CD4-positive, alpha-beta T cell (primary cell): ENCODE data around the gene GPRC5A. TPM values are rescaled to one million over a fixed set of nuclear protein-coding genes. Genes with fewer than 3 reads are reported as not detected.

Experiments
- ATAC-seq: fragments of 200-7000 bp; cut with Tn5 transposase; one replicate; pipeline ENCODE4 v1.10.0; 2022; ENCODE audit warnings: mild to moderate bottlenecking; ENCODE audit not compliant: poor library complexity
- CTCF ChIA-PET: fragments of 350-600 bp; sonication (Branson Sonifier 250); formaldehyde crosslinking; loops from one replicate; lab custom pipeline; 2021; ENCODE audit warnings: antibody characterized with exemption, inconsistent platforms; lab: Charles Lee
- POLR2A ChIA-PET: fragments of 350-600 bp; sonication (Branson Sonifier 250); formaldehyde crosslinking; loops from one replicate; lab custom pipeline; 2021; ENCODE audit warnings: antibody characterized with exemption, inconsistent platforms; lab: Charles Lee
- DNase-seq, 14 experiments: peaks; one replicate each; pipeline ENCODE4 v3.0.0-alpha.2; 2013 to 2020; ENCODE audit warnings: mixed read lengths in 2 of 14
- H3K27ac ChIP-seq, 2 donors: one replicate each; pipeline versions ENCODE4 v1.5.1 to v1.7.0; 2013; ENCODE audit warnings: low read length in 2 of 2, low read depth in 1 of 2, mild to moderate bottlenecking in 1 of 2
- H3K27me3 ChIP-seq, 2 experiments: 1 replicate in 1 of 2; 2 replicates in 1 of 2; pipeline versions ENCODE4 v1.6.1 to v1.7.0; 2013; ENCODE audit warnings: low read length in 2 of 2, control low read depth in 1 of 2, mild to moderate bottlenecking in 1 of 2, moderate library complexity in 1 of 2; ENCODE audit not compliant: insufficient read depth in 2 of 2, control insufficient read depth in 1 of 2
- H3K36me3 ChIP-seq: one replicate; pipeline ENCODE4 v1.6.1; 2013; ENCODE audit warnings: low read length, control low read depth; ENCODE audit not compliant: insufficient read depth
- H3K4me1 ChIP-seq: one replicate; pipeline ENCODE4 v1.6.1; 2013; ENCODE audit warnings: low read length, control low read depth; ENCODE audit not compliant: insufficient read depth
- H3K4me3 ChIP-seq: one replicate; pipeline ENCODE4 v1.5.1; 2013; ENCODE audit warnings: mild to moderate bottlenecking, low read length, moderate library complexity
- H3K9me3 ChIP-seq, 2 experiments: 1 replicate in 1 of 2; 2 replicates in 1 of 2; pipeline versions ENCODE4 v1.6.1 to v1.7.0; 2013; ENCODE audit warnings: low read length in 2 of 2, mild to moderate bottlenecking in 2 of 2, control low read depth in 1 of 2, moderate library complexity in 1 of 2; ENCODE audit not compliant: control insufficient read depth in 1 of 2, insufficient read depth in 1 of 2
- H3K27ac Mint-ChIP-seq: one replicate; pipeline ENCODE4 v1.8.0; 2020; ENCODE audit warnings: mixed read lengths
- H3K27me3 Mint-ChIP-seq: one replicate; pipeline ENCODE4 v1.8.0; 2021; ENCODE audit warnings: mixed read lengths
- H3K36me3 Mint-ChIP-seq: one replicate; pipeline ENCODE4 v1.8.0; 2021; ENCODE audit warnings: low read depth, mixed read lengths
- H3K4me1 Mint-ChIP-seq: one replicate; pipeline ENCODE4 v1.8.0; 2021; ENCODE audit warnings: low read depth, mixed read lengths
- H3K4me3 Mint-ChIP-seq: one replicate; pipeline ENCODE4 v1.8.0; 2020; ENCODE audit warnings: mild to moderate bottlenecking, mixed read lengths
- H3K9me3 Mint-ChIP-seq: one replicate; pipeline ENCODE4 v1.8.0; 2020; ENCODE audit warnings: mixed read lengths
- CTCF ChIP-seq: fragments of 200-600 bp; IDR thresholded peaks from one replicate; pipeline ENCODE4 v1.8.0; 2022; ENCODE audit warnings: antibody characterized with exemption, mild to moderate bottlenecking
- intact Hi-C, 2 experiments: fragments of 100-400 bp; cut with DNase I in 1 of 2; cut with micrococcal nuclease in 1 of 2; formaldehyde crosslinking; loops; one replicate each; pipeline versions ENCODE4 v1.15.1 to v1.9.0; 2023 to 2025; cut with DNase I, micrococcal nuclease
- total RNA-seq, 174 experiments: library from RNA in 2 of 174; stranded (reverse) in 2 of 174; gene quantifications; one replicate each; pipeline ENCODE4 v1.2.3 and lab custom pipeline; 2021 to 2026

The GPRC5A gene
- total RNA-seq, 2 experiments from 2014 or later, result 0.14 to 0.47 TPM

DNA sequence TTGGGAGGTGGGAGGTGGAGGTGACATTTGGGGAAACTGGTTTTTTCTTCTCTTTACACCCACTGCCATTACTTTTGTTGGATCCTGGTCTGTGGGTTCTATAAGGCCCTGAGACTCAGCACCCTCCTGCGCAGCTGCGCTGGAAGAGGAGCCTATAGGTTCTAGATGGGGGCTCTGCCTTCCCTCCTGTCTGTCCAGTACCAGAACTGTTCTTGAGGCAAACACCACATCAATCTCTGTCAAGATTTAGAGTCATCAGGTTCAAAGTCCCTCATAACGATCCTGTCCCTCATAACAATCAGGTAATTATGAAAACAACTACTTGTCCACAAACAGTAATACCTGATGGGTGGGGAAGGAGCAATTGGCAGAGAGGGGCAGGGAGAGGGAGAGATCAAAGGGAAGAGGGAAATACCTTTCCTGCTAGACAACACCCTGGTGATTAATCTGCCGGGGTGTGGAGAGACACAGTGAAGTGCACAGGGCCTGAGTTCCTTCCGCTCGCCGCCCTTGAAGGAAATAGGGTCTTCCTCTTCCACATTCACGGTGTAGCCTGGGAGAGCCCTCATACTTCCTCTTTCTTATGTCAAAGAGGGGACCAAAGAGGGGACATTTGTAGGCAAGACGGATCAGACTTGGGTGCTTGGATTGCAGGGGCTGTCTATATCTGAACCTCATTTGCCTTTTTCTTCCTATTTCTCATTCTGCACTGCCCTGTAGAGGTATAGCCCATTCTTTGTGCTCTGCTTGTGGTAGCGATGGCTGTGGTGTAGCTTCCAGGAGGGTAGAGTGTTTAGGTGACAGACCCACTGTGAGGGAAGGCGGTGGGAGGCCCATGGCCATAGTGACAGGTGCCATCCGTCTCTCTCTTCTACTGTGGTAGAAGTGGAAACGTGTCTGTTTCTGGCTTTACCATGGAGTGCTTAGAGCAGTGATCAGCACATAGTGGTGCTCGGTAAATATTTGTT, 12.6 kb downstream of the GPRC5A start:
- H3K27ac Mint-ChIP-seq, result no peak overlapping the region
- Histone ChIP-seq H3K9me3 (no peaks in the 10 kb centered on the region), H3K36me3 (no peaks in the 10 kb centered on the region), H3K27ac (no peak overlapping the region), H3K4me3 (no peak overlapping the region), H3K27me3 (peaks cover 2 to 8% of the 10 kb centered on the region in 2 experiments), H3K4me1 (peaks cover 2% of the 10 kb centered on the region)
- H3K27me3 Mint-ChIP-seq, result no peaks in the 10 kb centered on the region
- ATAC-seq (no peak), DNase-seq (no peak)
- no peaks in the 10 kb centered on the region for H3K9me3 Mint-ChIP-seq
- intact Hi-C loops, result no loop called here
- no peak overlapping the region for H3K4me3 Mint-ChIP-seq
- no peak for TF ChIP-seq CTCF
- H3K36me3 Mint-ChIP-seq, result no peaks in the 10 kb centered on the region
- POLR2A ChIA-PET, result no interaction called here
- CTCF ChIA-PET, result no interaction called here
- H3K4me1 Mint-ChIP-seq, result peaks cover 4% of the 10 kb centered on the region

DNA sequence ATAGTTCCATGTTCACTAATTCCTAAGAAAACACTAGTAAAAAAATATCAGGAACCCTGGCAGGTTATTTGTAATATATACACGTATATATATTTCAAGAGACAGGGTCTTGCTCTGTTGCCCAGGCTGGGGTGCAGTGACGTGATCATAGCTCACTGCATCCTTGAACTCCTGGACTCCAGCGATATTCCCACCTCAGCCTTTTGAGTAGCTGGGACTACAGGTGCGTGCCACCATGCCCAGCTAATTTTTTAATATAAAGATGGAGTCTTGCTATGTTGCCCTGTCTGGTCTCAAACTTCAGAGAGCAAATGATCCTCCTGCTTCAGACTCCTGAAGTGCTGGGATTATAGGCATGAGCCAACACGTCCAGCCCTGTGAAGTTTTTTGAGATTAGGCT, 16.2 kb downstream of the GPRC5A start:
- ATAC-seq (no peak), DNase-seq (no peak)
- no peak overlapping the region for H3K27ac ChIP-seq
- H3K36me3 ChIP-seq, result no peaks in the 10 kb centered on the region
- H3K27me3 ChIP-seq, result peaks cover 2 to 8% of the 10 kb centered on the region in 2 experiments
- no peak overlapping the region for H3K27ac Mint-ChIP-seq
- H3K4me3 Mint-ChIP-seq, result no peak overlapping the region
- ChIA-PET POLR2A (no interaction called here), CTCF (no interaction called here)
- peaks cover 19% of the 10 kb centered on the region for H3K4me1 ChIP-seq
- no peaks in the 10 kb centered on the region for H3K9me3 ChIP-seq
- no peaks in the 10 kb centered on the region for H3K36me3 Mint-ChIP-seq
- no peak overlapping the region for H3K4me3 ChIP-seq
- H3K4me1 Mint-ChIP-seq, result peaks cover 28% of the 10 kb centered on the region
- intact Hi-C loops, result loop anchor here in 1 of 2 experiments (5.0 kb wide), 1 partner anchor 70 kb away; no protein-coding TSS in a partner anchor
- H3K27me3 Mint-ChIP-seq, result no peaks in the 10 kb centered on the region
- no peaks in the 10 kb centered on the region for H3K9me3 Mint-ChIP-seq
- no peak for TF ChIP-seq CTCF

DNA sequence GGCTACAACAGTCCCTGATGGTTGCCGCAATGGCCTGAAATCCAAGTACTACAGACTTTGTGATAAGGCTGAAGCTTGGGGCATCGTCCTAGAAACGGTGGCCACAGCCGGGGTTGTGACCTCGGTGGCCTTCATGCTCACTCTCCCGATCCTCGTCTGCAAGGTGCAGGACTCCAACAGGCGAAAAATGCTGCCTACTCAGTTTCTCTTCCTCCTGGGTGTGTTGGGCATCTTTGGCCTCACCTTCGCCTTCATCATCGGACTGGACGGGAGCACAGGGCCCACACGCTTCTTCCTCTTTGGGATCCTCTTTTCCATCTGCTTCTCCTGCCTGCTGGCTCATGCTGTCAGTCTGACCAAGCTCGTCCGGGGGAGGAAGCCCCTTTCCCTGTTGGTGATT, 16.9 kb downstream of the GPRC5A start:
- ATAC-seq (no peak), DNase-seq (no peak)
- Histone ChIP-seq H3K36me3 (no peaks in the 10 kb centered on the region), H3K4me3 (no peak overlapping the region), H3K9me3 (no peaks in the 10 kb centered on the region), H3K4me1 (peaks cover 19% of the 10 kb centered on the region), H3K27me3 (peaks cover 2 to 8% of the 10 kb centered on the region in 2 experiments), H3K27ac (no peak overlapping the region)
- CTCF ChIA-PET, result no interaction called here
- Mint-ChIP-seq H3K27ac (no peak overlapping the region), H3K36me3 (no peaks in the 10 kb centered on the region), H3K4me3 (no peak overlapping the region), H3K9me3 (no peaks in the 10 kb centered on the region), H3K27me3 (no peaks in the 10 kb centered on the region), H3K4me1 (peaks cover 28% of the 10 kb centered on the region)
- POLR2A ChIA-PET, result no interaction called here
- intact Hi-C loops, result loop anchor here in 1 of 2 experiments (5.0 kb wide), 1 partner anchor 71 kb away; no protein-coding TSS in a partner anchor
- TF ChIP-seq CTCF, result no peak
